ENCODE results near the gene SORCS3. TPM values are rescaled to one million over a fixed set of nuclear protein-coding genes. Genes with fewer than 3 reads are reported as not detected.

The SORCS3 gene
- total RNA-seq, 1 donor from 2014 or later = 0.26 TPM

GRCh38 chr10:105206616-105207015 lies 565.5 kb downstream of the SORCS3 start:
- H3K4me3 Mint-ChIP-seq = no peak overlapping the region
- Histone ChIP-seq H3K27me3 (no peaks in the 10 kb centered on the region), H3K4me1 (no peaks in the 10 kb centered on the region), H3K27ac (no peak overlapping the region), H3K79me2 (ENCODE audit: low read depth) (no peaks in the 10 kb centered on the region), H3K9ac (no peak overlapping the region), H3K4me3 (no peak overlapping the region), H3F3A (ENCODE audit: low read depth) (no peaks in the 10 kb centered on the region), H3K9me3 (ENCODE audit: low read depth) (no peaks in the 10 kb centered on the region), H4K20me1 (ENCODE audit: low read depth) (no peaks in the 10 kb centered on the region), H3K4me2 (no peak overlapping the region), H3K36me3 (no peaks in the 10 kb centered on the region), H2AFZ (replicated peaks) (no peak overlapping the region)
- no peaks in the 10 kb centered on the region for H3K27me3 Mint-ChIP-seq (ENCODE audit: insufficient read depth, low read depth)
- no peaks in the 10 kb centered on the region for H3K4me1 Mint-ChIP-seq
- H3K27ac Mint-ChIP-seq = no peak overlapping the region
- no peaks in the 10 kb centered on the region for H3K9me3 Mint-ChIP-seq
- no peaks in the 10 kb centered on the region for H3K36me3 Mint-ChIP-seq
- TF ChIP-seq EZH2phosphoT487 (IDR thresholded peaks at IDR 0.05) = no peak
- no peak for DNase-seq (ENCODE audit: low spot score)

GRCh38 chr10:105207476-105207995 lies 566.4 kb downstream of the SORCS3 start:
- no peak overlapping the region for H2AFZ ChIP-seq (replicated peaks)
- no peak for DNase-seq (ENCODE audit: low spot score)
- no peaks in the 10 kb centered on the region for H3K79me2 ChIP-seq (ENCODE audit: low read depth)
- no peak overlapping the region for H3K9ac ChIP-seq
- no peaks in the 10 kb centered on the region for H3F3A ChIP-seq (ENCODE audit: low read depth)
- H3K4me3 ChIP-seq = no peak overlapping the region
- H3K27me3 ChIP-seq = no peaks in the 10 kb centered on the region
- Mint-ChIP-seq H3K27ac (no peak overlapping the region), H3K27me3 (ENCODE audit: insufficient read depth, low read depth) (no peaks in the 10 kb centered on the region), H3K4me3 (no peak overlapping the region), H3K9me3 (no peaks in the 10 kb centered on the region), H3K4me1 (no peaks in the 10 kb centered on the region), H3K36me3 (no peaks in the 10 kb centered on the region)
- H3K9me3 ChIP-seq (ENCODE audit: low read depth) = no peaks in the 10 kb centered on the region
- H3K4me2 ChIP-seq = no peak overlapping the region
- H4K20me1 ChIP-seq (ENCODE audit: low read depth) = no peaks in the 10 kb centered on the region
- H3K4me1 ChIP-seq = no peaks in the 10 kb centered on the region
- H3K36me3 ChIP-seq = no peaks in the 10 kb centered on the region
- TF ChIP-seq EZH2phosphoT487 (IDR thresholded peaks at IDR 0.05) (no peak), EZH2 (IDR thresholded peaks at IDR 0.05) (no peak)
- TF ChIP-seq, protein P1, sequence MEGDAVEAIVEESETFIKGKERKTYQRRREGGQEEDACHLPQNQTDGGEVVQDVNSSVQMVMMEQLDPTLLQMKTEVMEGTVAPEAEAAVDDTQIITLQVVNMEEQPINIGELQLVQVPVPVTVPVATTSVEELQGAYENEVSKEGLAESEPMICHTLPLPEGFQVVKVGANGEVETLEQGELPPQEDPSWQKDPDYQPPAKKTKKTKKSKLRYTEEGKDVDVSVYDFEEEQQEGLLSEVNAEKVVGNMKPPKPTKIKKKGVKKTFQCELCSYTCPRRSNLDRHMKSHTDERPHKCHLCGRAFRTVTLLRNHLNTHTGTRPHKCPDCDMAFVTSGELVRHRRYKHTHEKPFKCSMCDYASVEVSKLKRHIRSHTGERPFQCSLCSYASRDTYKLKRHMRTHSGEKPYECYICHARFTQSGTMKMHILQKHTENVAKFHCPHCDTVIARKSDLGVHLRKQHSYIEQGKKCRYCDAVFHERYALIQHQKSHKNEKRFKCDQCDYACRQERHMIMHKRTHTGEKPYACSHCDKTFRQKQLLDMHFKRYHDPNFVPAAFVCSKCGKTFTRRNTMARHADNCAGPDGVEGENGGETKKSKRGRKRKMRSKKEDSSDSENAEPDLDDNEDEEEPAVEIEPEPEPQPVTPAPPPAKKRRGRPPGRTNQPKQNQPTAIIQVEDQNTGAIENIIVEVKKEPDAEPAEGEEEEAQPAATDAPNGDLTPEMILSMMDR (IDR thresholded peaks at IDR 0.05) = no peak
- H3K27ac ChIP-seq = no peak overlapping the region

- Histone ChIP-seq H3K4me1 (no peaks in the 10 kb centered on the region), H3K27ac (no peak overlapping the region), H2AFZ (replicated peaks) (no peak overlapping the region), H3K9ac (no peak overlapping the region), H3K4me2 (no peak overlapping the region), H3K27me3 (no peaks in the 10 kb centered on the region), H3K4me3 (no peak overlapping the region), H3K9me3 (ENCODE audit: low read depth) (no peaks in the 10 kb centered on the region), H3K36me3 (no peaks in the 10 kb centered on the region), H3F3A (ENCODE audit: low read depth) (no peaks in the 10 kb centered on the region), H3K79me2 (ENCODE audit: low read depth) (no peaks in the 10 kb centered on the region), H4K20me1 (ENCODE audit: low read depth) (no peaks in the 10 kb centered on the region)
- Mint-ChIP-seq H3K4me3 (no peak overlapping the region), H3K36me3 (no peaks in the 10 kb centered on the region), H3K4me1 (peaks cover 5% of the 10 kb centered on the region), H3K27ac (no peak overlapping the region), H3K9me3 (no peaks in the 10 kb centered on the region), H3K27me3 (ENCODE audit: insufficient read depth, low read depth) (no peaks in the 10 kb centered on the region)
- no peak for TF ChIP-seq EZH2 (IDR thresholded peaks at IDR 0.05)
- TF ChIP-seq, protein P1 (IDR thresholded peaks at IDR 0.05) = no peak
- no peak for TF ChIP-seq EZH2phosphoT487 (IDR thresholded peaks at IDR 0.05)
- DNase-seq (ENCODE audit: low spot score) = no peak
Measured at GRCh38 chr10:105210546-105210945, 569.5 kb downstream of the SORCS3 start.

- Mint-ChIP-seq H3K27me3 (ENCODE audit: insufficient read depth, low read depth) (peaks cover 2% of the 10 kb centered on the region), H3K27ac (no peak overlapping the region), H3K4me3 (no peak overlapping the region), H3K4me1 (peaks cover 22% of the 10 kb centered on the region), H3K36me3 (no peaks in the 10 kb centered on the region), H3K9me3 (peaks cover 20% of the 10 kb centered on the region)
- Histone ChIP-seq H3K36me3 (no peaks in the 10 kb centered on the region), H3K4me1 (peaks cover 5% of the 10 kb centered on the region), H3K9ac (no peak overlapping the region), H3K79me2 (ENCODE audit: low read depth) (no peaks in the 10 kb centered on the region), H3K4me3 (no peak overlapping the region), H2AFZ (replicated peaks) (no peak overlapping the region), H4K20me1 (ENCODE audit: low read depth) (no peaks in the 10 kb centered on the region), H3F3A (ENCODE audit: low read depth) (no peaks in the 10 kb centered on the region), H3K9me3 (ENCODE audit: low read depth) (peaks cover 6% of the 10 kb centered on the region), H3K27me3 (no peaks in the 10 kb centered on the region), H3K27ac (no peak overlapping the region), H3K4me2 (no peak overlapping the region)
- no peak for TF ChIP-seq EZH2phosphoT487 (IDR thresholded peaks at IDR 0.05)
- TF ChIP-seq EZH2 (IDR thresholded peaks at IDR 0.05) = no peak
- TF ChIP-seq, protein P1 (IDR thresholded peaks at IDR 0.05) = no peak
- DNase-seq (ENCODE audit: low spot score) = no peak
Measured at GRCh38 chr10:105237685-105238084, 596.6 kb downstream of the SORCS3 start.

Measured in neural progenitor cell (in vitro differentiated cells).